GM19328 (cell line): Measurements from ENCODE around the gene EPB41L2.

Experiments used
- ATAC-seq: cut with Tn5 transposase; IDR thresholded peaks from one replicate; pipeline ENCODE4 v1.9.1; 2021; ENCODE audit warnings: mild to moderate bottlenecking, moderate library complexity; ENCODE audit not compliant: unreplicated experiment

Gene EPB41L2

DNA sequence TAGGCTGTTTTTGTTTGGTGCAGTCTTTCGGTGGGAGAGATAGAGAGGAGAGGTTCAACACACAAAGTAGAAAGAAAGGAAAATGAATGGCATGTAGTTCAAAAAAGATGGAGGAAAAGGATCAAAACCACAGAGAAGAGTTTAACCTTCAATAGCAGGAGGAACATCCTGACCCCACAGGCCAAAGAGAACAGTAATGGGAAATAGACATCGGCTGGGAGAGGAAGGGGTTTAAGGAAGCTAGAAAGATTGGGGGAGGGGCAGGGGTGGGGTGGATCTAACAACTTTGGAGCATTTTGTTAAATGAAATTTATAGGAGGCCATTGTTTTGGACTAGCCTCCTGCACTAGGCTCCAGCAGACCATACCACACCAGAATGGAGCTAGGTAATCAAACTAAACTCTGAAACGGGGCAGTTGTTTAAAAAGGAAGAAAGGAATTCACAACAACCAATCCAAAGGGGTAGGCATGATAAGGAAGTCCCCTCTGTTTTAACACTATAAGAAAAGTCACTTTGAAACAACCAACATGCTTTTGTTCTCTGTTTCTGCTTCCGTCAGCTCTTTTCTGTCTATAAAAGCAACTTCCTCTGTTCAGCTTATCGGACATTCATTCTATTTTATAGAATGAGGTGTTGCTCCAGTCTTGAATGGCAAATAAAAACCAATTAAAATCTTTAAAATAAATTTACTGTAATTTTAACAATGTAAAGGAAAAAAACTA lies 82.6 kb downstream of the EPB41L2 start:
- ATAC-seq = no peak

DNA sequence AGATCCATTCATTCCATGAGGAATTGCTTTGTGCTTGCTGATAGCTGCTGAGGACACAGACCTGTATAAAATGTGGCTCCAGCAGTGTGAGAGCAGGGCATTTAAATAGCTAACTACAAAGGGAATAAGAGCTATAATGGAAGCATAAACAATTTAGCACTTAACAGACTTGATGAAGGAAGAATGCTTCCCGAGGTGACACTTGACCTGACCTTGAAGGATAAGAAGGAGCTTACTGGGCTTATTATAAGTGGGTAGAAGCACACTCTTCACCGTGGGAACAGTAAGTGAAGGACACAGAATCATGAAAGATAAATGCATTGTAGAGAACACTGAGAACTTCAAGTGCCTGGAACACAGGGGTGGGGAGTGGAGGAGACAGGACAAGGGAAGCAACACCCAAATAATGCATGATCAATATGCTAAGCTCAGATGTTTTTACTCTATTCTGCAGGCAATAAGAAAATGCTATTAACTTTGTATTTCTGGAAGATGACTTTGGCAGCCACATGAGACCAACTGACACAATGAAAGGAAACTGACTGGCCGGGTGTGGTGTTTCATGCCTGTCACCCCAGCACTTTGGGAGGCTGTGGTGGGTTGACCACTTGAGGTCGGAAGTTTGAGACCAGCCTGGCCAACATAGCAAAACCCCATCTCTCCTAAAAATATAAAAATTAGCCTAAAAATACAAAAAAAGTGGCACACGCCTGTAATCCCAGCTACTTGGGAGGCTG lies 84.2 kb downstream of the EPB41L2 start:
- ATAC-seq = no peak

DNA sequence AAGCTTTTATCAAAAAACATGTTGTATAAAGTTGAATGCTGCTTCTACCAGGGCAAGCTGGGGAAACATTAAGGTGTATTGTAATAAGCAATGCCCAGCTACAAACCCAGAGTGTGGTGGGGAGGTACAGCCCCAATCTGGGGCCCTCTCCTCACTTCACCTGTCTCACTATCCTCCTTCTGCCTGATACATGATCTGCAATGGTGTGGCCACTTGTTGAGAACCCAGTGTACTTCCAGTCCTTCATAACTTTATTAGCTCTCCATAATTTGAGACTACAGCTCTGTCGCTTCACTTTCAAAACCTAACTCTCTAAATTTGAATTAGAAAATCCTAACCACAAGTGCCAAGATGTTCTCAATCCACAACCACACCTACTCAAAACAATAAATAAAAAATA lies 84.9 kb downstream of the EPB41L2 start:
- no peak for ATAC-seq

DNA sequence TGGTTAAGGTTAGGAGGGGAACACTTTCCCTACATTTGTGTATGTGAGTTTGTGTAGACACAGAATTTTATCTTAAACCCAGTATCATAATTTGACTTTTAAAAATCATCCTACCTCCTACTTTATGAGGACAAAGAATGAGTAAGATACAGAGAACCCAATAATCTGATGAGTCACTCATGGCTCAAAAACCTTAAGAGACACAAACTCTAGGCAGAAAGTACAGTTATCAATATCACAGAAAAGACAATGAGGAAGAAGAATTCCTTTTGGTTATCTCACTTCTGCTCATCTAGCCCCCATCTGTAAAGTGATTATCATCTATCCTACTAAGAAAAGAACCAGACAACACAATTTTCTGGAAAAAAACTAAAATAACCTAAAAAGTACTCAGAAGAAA lies 87.7 kb downstream of the EPB41L2 start:
- ATAC-seq = no peak

DNA sequence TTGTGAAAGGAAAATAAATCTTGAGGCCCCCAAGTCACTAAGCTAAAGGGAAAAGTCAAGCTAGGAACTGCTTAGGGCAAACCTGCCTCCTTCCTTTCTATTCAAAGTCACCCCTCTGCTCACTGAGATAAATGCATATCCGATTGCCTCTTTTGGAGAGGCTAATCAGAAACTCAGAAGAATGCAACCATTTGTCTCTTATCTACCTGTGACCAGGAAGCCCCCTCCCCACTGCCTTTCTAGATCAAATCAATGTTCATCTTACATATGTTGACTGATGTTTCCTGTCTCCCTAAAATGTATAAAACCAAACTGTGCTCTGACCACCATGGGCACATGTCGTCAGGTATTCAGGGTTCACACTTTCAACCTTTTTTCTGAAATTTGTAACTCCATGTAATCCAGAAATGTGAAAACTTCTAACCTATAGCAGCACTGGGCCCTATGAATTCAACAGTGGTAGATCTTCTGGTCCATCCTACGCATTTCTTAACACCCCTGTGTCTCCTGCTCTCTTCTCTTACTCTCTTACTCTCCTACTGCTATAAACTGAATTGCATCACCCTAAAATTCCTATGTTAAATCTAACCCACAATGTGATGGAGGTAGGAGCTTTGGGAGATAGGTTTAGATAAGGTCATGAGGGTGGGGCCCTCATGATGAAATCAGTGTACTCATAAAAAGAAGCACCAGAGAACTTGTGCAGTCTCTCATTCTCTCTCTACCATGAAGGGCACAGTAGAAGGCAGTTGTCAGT lies 89.3 kb downstream of the EPB41L2 start:
- no peak for ATAC-seq

DNA sequence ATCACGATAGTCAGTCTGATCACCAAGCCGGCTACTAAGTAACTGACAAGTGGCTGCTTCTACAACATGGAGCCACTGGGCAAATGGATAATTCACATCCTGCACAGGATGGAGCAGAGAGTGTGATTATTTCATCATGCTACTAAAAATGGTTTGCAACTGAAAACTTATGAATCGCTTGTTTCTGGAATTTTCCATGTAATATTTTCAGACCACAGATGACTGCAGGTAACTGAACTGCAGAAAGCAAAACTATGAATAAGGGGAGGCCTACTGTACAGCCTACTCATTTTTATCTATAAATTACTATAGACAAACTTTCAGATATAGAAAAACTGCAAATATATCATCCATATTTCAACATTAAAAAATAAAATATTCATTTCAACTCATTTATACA lies 91.5 kb downstream of the EPB41L2 start:
- no peak for ATAC-seq

DNA sequence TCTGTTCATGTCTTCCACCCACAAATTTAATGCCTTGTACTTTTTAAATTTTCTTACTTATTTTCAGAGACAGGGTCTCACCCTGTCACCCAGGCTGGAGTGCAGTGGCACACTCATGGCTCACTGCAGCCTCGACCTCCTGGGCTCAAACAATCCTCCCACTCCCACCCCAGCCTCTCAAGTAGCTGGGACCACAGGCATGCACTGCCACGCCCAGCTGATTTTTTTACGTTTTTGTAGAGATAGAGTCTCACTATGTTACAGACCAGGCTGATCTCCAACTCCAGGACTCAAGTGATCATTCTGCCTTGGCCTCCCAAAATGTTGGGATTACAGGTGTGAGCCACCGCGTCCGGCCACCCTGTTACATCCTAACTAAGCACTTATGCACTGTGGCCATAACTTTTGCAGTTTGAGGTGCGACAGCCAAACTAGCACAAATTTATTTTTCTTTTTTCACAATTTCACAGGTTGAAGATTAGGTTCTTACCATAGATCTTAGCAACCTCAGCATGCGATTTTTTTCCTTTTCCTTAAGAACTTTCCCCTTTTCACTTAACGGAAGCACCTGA lies 92.1 kb downstream of the EPB41L2 start:
- no peak for ATAC-seq

DNA sequence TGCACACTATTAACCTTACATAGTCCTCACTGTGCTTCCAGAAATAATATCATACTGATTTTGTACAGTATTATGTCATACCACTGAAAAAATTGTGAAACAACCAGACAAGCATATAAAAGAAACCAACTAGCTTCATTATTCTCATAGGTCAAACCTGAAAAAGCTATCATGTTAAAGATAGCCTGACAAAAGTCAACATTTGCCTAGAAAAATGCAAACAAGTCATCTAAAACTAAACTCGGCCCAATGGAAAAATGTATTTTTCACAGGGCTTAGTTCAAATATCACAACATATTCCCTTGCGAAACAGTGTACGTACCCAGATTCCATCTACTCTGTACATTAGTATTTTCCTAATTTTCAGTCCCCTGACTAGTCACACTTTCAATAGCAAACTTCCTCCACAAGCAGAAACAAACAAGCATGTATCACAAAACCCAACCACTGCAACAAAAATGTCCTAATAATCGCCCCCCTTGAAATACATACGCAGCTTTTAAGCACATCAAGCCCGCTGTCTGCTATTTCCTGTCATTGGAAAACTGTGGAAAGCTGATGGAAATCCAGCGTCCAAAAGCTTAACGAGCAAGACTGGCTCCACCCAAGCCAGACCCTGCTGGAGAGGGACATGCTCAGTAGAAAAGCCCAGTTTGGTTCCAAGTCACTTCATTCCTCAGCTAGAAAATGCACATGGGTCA lies 93.1 kb downstream of the EPB41L2 start:
- no peak for ATAC-seq

DNA sequence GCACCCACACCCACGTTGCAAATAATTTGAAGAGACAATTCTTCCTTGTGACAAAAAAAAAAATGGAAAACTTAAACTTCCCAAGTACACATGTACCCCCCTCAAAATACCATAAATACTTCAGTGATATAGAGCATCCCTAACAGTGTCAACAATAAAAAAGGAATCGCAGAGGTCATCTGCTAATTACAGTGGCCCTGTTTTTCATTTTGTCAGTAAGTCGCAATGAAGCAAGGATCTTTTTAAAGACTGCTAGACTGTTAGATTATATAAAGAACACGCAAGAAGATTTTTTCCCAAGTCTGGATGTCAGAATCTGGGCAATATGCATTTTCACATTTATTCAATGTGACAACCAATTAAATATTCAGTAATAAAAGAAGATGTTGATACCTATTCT lies 93.9 kb downstream of the EPB41L2 start:
- ATAC-seq = no peak

DNA sequence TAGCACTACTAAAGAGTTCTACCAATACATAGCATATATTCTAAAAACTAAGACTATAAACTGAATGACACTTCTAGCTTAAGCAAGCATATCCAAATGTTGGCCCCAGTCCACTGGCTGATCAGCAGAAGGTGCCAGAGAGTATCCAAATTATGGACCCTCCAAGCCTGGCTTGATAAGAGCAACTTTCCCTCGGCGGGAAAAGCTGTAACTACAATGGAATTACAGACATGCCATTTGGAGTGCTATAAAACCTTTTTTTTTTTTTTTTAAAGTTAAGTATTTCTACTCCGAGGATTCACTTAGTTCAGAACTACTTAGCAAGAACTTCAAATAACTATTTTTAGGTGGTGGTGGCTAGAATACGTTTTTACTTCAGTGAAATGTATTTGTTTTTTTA lies 94.6 kb downstream of the EPB41L2 start:
- no peak for ATAC-seq

DNA sequence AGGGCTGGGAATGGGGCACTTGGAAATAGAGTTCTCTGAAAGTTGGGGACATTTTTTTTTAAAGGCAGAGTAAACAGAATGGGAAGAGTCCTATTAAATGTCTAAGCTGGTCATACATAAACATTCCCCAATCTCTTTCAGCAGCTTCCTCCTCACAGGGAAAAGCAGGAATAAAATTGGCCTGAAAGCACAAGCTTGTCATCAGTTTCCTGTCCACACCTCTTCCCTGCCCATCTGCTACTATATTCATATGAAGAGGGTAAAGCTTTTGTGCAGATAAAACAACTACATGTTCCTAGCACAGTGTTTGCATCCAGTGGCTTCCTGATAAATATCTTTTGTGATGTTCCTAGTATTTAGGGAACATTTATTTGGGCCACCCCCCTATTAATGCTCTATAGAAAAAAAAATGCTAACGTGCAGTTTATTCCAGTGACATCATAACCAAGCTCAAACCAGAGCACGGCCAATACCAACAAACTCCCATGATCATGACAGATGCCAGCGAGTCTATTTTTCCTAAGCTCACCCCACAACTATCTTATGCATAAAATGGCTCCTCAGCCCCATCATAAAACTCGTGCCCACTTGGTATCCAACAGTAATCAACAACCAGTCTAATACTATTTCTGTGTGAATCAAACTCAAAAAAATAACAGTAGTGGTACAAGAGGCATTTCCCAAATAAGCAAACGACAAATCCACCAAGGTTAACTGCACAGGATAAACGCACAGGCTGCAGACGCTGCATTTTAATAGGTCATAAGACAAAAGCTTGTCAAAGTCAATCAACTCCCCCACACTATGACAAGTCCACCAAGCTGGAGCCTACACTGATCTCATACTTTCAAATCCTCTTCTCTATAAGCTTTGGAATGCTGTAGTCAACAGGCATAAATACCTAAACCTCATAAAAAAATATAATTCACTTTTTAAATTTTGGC lies 95.3 kb downstream of the EPB41L2 start:
- ATAC-seq = no peak

DNA sequence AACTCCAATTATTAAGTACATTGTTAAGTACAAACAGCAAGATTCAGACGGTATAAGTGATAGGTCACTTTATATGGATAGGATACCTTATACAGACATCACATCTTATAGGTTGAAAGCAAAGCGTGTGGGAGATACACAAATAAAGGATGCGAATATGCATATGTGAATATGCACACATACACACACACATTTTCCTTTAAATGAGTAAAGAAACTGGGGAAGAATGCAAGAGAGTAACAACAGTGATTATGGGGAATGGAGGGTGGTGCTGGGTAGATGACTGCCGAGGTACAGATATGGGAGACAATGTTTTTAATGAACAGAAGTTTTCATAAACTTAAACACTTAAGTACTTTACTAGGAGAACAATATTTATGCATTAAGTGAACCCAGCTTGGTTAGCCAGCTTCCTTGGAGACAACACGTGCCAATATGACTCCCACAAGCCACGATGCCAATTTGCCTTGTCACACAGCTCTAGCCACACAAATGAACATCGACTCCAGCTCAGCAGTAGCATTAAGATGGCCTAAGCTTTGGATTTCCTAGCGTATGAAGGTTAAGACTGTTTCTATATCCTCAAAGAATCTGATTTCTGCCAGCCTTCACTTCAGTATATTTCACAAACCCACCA lies 96.6 kb downstream of the EPB41L2 start:
- no peak for ATAC-seq

DNA sequence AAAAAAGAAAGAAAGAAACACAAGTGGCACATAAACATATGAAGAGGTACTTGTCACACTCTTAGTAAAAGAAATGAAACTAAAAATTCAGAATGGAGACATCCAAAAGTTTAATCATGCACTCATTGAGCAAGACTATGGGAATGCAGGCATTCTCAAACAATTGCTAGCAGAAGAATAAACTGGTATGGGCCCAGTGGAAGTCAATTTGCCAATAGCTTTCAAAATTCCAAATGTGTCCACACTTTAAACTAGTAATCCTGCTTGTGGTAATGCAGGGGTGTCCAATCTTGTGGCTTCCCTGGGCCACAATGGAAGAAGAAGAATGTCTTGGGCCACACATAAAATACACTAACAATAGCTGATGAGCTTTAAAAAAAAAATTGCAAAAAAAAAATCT lies 97.4 kb downstream of the EPB41L2 start:
- ATAC-seq = no peak

DNA sequence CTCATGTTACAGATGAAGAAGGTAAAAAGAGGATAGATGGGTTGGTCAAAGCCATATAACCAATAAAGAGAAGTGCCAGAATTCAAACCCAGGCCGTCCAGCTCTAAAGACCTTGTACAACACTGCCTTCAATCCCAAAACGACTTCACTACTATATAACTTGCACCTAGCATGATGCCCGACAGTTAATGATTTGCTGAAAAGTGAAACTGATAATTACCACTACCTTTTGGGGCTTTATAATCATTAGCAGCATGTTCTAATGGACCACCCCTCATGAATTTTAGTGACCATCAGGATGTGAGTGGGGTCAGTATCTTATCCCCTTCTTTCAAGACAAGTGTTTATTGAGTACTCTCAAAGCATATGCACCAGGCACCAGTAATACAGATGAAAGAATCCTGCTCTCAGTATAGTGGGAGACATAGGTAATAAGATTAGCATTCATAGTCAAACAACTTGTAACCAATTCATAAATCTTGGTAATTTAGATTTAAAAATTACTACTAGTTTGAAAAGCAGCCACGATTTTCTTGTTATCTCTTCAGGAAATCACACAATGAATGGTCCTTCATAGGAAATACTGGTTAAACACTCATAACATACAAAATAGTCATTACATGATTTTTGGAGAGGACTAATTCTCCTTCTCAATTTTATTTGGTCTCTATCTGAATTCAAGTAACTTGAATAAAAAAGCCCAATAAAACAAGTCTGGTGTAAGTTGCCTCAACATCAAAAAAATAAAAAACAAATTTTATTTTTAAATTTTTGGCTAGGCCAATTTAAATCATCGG lies 98.0 kb downstream of the EPB41L2 start:
- no peak for ATAC-seq

DNA sequence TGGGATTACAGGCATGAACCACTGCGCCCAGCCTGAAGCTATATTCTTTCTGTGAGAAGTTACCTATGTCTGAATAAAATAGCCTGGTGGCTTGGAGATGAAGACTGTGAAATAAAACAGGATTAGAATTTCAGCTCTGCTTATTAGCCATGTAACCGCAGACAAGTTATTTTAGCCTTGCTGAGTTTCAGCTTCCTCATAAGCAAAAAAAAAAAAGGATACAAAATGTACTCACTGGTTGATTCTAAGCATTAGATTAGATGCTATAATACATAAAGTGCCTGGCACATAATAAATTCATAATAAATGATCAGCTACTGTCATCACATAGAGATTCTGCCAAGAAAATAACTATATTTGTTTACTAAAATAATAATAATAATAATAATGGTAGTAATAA lies 98.8 kb downstream of the EPB41L2 start:
- no peak for ATAC-seq

DNA sequence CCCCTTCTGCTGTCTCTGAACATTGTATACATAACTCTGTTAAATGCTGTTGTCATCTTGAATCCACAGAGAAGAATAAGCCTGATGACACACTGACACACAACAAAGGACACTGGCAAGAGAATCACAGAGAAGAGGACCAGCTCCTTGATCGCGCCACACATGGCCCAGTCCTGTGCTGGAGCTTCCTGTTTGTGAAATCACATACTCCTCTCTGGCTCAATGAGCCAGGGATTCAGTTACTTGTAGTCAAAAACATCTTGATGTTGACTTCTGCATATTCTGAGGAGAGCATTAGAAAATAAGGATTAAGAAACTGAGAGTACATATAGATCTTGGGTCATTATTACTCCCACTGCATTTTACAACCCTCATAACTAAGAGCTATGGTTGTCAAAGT lies 100.1 kb downstream of the EPB41L2 start:
- no peak for ATAC-seq

DNA sequence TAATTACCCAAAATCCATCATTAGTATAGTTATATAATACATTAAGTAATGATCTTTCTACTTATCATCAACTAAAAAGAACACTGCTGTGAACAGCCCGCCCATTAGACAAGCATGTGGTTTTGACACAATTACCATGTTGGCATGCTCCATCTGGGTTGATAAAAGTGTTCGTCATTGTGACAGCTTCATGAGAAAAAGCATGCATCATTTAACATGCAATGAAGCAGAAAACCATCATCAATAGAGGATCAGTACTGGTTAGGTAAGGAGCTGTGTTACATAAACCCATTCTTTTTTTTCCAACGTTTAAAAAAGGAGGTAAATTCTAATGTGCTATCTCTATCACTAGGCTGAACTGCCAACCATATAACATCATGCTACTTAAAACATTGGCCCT lies 101.9 kb downstream of the EPB41L2 start:
- no peak for ATAC-seq

DNA sequence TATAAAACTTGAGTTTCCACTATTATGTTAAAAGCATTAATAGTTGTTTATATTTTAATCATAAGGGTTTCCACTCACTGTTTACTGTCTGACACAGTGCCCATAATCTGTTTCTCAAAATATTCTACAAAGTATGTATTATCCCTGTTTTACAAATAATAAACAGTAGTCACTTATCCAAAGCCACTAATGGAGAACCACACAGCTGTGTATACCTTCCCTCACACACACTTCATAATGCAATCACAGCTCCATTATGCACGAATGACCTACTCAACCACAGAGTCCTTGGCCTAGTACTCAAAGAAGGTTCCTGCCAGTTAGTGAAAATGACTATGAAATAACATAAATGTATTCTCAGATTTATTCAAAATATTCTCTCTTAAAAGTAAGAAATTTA lies 103.1 kb downstream of the EPB41L2 start:
- ATAC-seq = no peak

DNA sequence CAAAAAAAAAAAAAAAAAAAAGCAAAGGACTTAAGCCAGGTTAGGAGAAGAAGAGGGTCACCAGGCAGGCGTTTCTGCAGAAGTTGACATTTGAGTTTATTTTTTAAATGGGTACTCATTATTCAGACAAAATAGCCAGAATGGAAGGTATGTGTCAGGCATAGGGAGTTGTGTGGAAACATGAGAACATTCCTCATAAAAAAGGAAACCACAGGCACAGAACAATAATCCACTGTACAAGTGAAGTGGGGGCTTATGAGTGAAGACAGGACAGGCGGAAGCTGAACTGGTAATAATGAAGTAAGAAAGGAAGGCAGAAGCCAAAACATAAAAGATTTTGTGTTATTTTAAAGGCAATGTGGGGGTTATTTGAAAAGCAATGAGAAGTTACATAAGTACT lies 104.6 kb downstream of the EPB41L2 start:
- no peak for ATAC-seq
